Large intestine (tissue), 3 donors: ENCODE data around the gene NXN. TPM values are rescaled to one million over a fixed set of nuclear protein-coding genes. Genes with fewer than 3 reads are reported as not detected.
"Not testable (repeated sequence)": the region's sequence is repeated elsewhere in the genome, so short reads cannot be mapped to it uniquely, and the experiment has no call there.

Source experiments
- DNase-seq, 2 donors: peaks; one replicate each; pipeline versions ENCODE4 v3.0.0 to v3.0.0-alpha.2; 2013
- H3K27ac ChIP-seq: one replicate; pipeline ENCODE4 v1.5.1; 2013; ENCODE audit warnings: low read length
- H3K27me3 ChIP-seq: 2 replicates; pipeline ENCODE4 v1.6.1; 2013; ENCODE audit warnings: low read length; ENCODE audit not compliant: control insufficient read depth, insufficient read depth
- H3K36me3 ChIP-seq: 2 replicates; pipeline ENCODE4 v1.6.1; 2013; ENCODE audit warnings: low read length; ENCODE audit not compliant: control insufficient read depth, insufficient read depth
- H3K4me1 ChIP-seq: one replicate; pipeline ENCODE4 v1.6.1; 2013; ENCODE audit warnings: low read length; ENCODE audit not compliant: control insufficient read depth, insufficient read depth
- H3K4me3 ChIP-seq: one replicate; pipeline ENCODE4 v1.5.1; 2013; ENCODE audit warnings: low read length
- H3K9me3 ChIP-seq: one replicate; pipeline ENCODE4 v1.6.1; 2013; ENCODE audit warnings: mild to moderate bottlenecking, low read depth, low read length, moderate library complexity; ENCODE audit not compliant: control insufficient read depth
- WGBS: methylation state at CpG from one replicate; pipeline ENCODE4 v1.1.5; 2013; ENCODE audit warnings: low lambda C conversion rate; ENCODE audit not compliant: insufficient coverage; 5-methylcytosine and 5-hydroxymethylcytosine counted together
- polyA plus RNA-seq: library from polyadenylated mRNA; unstranded; fragments of 120-200 nt; gene quantifications from one replicate; pipeline ENCODE4 v1.2.1, GENCODE V29; 2013

The NXN gene
- polyA plus RNA-seq, 1 donor = 22.3 TPM

DNA sequence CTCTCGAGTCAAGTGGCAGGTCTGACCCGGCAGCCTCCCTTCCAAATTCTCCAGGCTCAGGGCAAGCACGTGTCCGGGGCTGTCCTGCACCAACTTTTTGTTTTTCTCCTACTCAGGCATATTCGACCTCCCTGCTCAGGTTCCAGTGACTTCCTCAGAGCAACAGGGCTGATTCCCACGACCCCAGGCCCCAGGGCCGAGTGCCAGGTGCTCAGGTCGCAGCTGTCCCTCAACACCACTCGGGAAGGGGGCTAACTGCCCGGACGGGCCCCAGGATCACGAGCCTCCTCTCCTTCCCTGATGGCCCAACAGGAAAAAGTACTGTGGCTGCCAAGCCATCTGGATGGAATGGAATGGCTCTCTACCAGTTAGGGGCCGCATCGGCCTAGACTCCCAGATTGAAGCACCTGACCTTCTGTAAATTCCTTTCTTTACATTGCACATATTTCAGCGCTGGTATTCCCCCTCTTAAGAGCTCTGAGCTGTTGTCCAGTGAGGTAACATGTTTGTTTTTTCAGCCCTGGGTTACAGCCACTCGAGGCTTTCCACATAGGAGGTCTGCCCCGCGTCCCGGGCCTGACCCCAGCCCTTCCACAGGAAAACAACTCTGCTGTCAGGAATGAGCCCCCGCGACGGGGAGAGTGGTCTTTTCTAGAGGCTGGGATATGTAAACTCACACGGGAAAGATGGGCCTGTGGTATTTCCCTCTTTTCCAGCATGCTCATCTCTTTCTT is 25.0 kb downstream of the NXN start:
- peak; percentile 43 to 56 for DNase-seq

DNA sequence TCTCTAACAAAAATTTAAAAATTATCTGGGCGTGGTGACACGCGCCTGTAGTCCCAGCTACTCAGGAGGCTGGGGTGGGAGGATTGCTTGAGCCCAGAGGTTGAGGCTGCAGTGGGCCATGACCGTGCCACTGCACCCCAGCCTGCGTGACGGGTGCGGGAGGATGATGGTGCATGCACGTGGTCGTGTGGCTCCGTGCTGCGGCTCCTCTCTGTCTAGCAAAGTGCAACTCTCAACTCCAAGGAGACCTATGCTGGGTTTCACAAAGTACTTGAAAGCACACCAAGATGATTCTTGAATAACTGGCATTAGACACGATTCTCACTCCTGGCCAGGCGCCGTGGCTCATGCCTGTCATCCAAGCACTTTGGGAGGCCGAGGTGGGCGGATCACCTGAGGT is 25.8 kb downstream of the NXN start:
- peaks cover 5% of the 10 kb centered on the region for H3K4me1 ChIP-seq
- H3K27ac ChIP-seq = no peak overlapping the region
- no peaks in the 10 kb centered on the region for H3K36me3 ChIP-seq
- no peak overlapping the region for H3K4me3 ChIP-seq
- no CpG with 5 or more reads among the region's 16 CpGs for WGBS
- peaks cover 3% of the 10 kb centered on the region for H3K27me3 ChIP-seq
- H3K9me3 ChIP-seq = peaks cover 2% of the 10 kb centered on the region
- no peak for DNase-seq

More for the DNA sequence above, 25.0 kb downstream of the NXN start:
- Histone ChIP-seq H3K27ac (peak overlapping the region; percentile 66), H3K4me3 (no peak overlapping the region), H3K36me3 (no peaks in the 10 kb centered on the region), H3K4me1 (peaks cover 5% of the 10 kb centered on the region), H3K9me3 (peaks cover 5% of the 10 kb centered on the region), H3K27me3 (peaks cover 3% of the 10 kb centered on the region)
- 35% methylated on average over 4 of the region's 23 CpGs for WGBS

- H3K27ac ChIP-seq, H3K4me3 ChIP-seq, H3K9me3 ChIP-seq, H3K27me3 ChIP-seq, H3K4me1 ChIP-seq, H3K36me3 ChIP-seq, DNase-seq: not testable (repeated sequence)
- 100% methylated on average over 1 of the region's 18 CpGs for WGBS
Observed at GRCh38 chr17:952592-952991, 27.0 kb downstream of the NXN start.

DNA sequence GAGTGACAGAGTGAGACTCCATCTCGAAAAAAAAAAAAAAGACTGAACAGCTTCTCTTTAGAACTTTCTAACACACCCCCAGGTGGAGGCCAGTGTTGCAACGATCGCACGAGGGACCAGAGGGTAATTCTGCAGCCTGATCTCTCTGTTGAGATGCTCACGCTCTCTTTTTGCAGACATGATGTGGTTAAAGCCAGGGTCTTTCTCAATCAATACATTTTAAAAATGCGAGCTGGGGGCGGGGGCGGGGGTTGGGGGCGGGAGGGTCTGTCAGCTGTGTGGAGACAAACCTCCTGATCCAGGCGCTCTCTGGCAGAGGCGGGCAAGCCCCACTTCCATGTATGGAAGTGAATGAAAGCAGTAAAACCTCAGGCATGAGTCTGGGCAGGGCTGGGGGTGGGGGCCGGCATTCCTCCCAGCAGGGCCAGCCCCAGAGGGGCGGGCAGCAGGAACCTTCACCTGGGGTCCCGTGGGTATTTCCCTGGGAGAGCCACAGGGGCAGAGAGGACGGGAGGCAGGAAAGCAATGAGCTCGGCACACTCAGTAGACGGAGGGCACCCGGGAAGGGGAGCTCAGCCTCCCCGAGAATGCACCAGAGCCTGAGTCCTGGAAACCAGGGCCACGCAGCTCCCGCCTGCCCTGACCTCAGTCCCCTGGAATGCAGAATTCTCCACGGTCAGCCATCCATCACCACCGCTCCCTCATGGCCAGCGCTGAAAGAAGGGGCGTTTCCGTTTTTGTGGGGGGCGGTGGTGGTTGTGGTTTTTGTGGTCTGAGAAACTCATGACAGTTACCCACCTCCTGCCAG is 28.0 kb downstream of the NXN start:
- peak in 1 of 2 donors; percentile 32 for DNase-seq
- Histone ChIP-seq H3K4me3 (no peak overlapping the region), H3K27ac (peak overlapping the region; percentile 65), H3K36me3 (no peaks in the 10 kb centered on the region), H3K9me3 (peaks cover 2% of the 10 kb centered on the region), H3K4me1 (peaks cover 5% of the 10 kb centered on the region), H3K27me3 (peaks cover 3% of the 10 kb centered on the region)
- WGBS = no CpG with 5 or more reads among the region's 27 CpGs

- Histone ChIP-seq H3K9me3 (peaks cover 2% of the 10 kb centered on the region), H3K4me1 (peaks cover 3% of the 10 kb centered on the region), H3K27ac (peak overlapping the region; percentile 23), H3K4me3 (no peak overlapping the region), H3K36me3 (no peaks in the 10 kb centered on the region), H3K27me3 (peaks cover 3% of the 10 kb centered on the region)
- 80% methylated on average over 2 of the region's 12 CpGs for WGBS
- DNase-seq = no peak
Observed at GRCh38 chr17:949623-950303, 29.8 kb downstream of the NXN start.

DNA sequence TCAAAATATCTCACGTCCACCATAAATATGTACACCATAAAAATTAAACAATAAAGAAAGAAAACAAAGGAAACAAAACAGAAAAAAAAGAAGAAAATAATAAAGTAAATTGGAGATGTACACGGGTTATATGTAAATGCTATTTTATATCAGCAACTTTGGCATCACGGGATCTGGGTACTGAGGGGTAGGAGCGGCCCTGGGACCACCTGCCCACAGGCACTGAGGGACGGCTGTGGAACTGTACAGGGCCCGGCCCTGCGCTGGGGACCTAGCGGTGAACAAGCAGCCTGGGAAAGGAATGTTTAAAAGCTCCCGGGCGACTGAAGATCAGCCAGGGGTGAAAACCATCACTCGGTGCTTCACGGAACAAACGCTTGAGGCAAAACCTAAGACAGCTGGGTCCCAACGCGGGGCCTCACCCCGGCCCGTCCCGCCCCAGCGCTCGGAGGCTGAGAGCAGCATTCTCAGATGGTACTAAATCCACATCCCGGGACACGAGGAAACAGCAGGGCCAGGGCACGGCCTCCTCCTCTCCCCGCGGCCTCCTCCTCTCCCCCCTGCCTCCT is 31.2 kb downstream of the NXN start:
- DNase-seq = no peak
- Histone ChIP-seq H3K36me3 (no peaks in the 10 kb centered on the region), H3K4me1 (no peaks in the 10 kb centered on the region), H3K9me3 (peaks cover 2% of the 10 kb centered on the region), H3K4me3 (no peak overlapping the region), H3K27ac (no peak overlapping the region), H3K27me3 (peaks cover 3% of the 10 kb centered on the region)
- WGBS = 94% methylated on average over 2 of the region's 25 CpGs

- WGBS = no CpG with 5 or more reads among the region's 37 CpGs
- H3K4me1 ChIP-seq = no peaks in the 10 kb centered on the region
- no peak overlapping the region for H3K4me3 ChIP-seq
- no peaks in the 10 kb centered on the region for H3K36me3 ChIP-seq
- peaks cover 3% of the 10 kb centered on the region for H3K27me3 ChIP-seq
- H3K9me3 ChIP-seq = no peaks in the 10 kb centered on the region
- no peak overlapping the region for H3K27ac ChIP-seq
- no peak for DNase-seq
Observed at GRCh38 chr17:946510-947236, 32.9 kb downstream of the NXN start.

- no peaks in the 10 kb centered on the region for H3K4me1 ChIP-seq
- no peaks in the 10 kb centered on the region for H3K9me3 ChIP-seq
- no peaks in the 10 kb centered on the region for H3K36me3 ChIP-seq
- no peak for DNase-seq
- peaks cover 3% of the 10 kb centered on the region for H3K27me3 ChIP-seq
- no CpG with 5 or more reads among the region's 3 CpGs for WGBS
- no peak overlapping the region for H3K27ac ChIP-seq
- H3K4me3 ChIP-seq = no peak overlapping the region
Observed at GRCh38 chr17:945672-946071, 33.9 kb downstream of the NXN start.

DNA sequence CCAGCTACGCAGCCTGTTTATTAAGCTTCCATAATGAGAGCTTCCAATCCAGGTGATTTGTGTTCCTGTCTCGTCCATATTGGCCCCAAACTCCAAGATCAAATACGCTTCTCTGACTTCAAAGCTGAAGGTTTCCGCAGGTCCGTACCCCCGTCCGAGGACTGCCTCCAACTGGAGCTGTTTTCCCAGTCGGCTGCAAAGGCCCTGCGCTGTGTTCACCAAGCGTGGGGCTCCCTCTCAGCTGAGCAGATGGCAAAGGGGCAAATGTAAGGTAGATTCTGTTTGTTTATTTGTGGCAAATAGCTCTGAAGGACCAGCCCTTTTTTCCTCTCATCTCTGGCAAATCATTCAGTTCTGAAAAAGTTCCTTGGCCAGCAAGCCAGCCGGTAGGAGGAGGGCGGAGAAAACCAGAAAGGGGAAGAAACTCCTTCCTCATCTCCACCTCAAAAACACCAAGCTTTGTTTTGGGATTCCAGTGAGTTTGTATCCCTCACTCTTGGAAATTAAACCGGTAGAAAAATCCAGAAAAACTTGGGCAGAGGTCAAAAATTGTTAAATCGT is 35.2 kb downstream of the NXN start:
- H3K4me3 ChIP-seq = no peak overlapping the region
- H3K9me3 ChIP-seq = no peaks in the 10 kb centered on the region
- no peaks in the 10 kb centered on the region for H3K27me3 ChIP-seq
- DNase-seq = no peak
- 80% methylated on average over 1 of the region's 14 CpGs for WGBS
- no peak overlapping the region for H3K27ac ChIP-seq
- no peaks in the 10 kb centered on the region for H3K36me3 ChIP-seq
- no peaks in the 10 kb centered on the region for H3K4me1 ChIP-seq
